Measurements from ENCODE around the gene ASIC3.
"Not testable (repeated sequence)": the region's sequence is repeated elsewhere in the genome, so short reads cannot be mapped to it uniquely, and the experiment has no call there.

Gene ASIC3

GRCh38 chr7:151010307-151011096 is 37.8 kb upstream of the ASIC3 start:
- TF ChIP-seq YY1 (IDR thresholded peaks at IDR 0.05; ENCODE audit: insufficient read depth, insufficient read length) = no peak
- TF ChIP-seq ZNF274 (IDR thresholded peaks at IDR 0.05; ENCODE audit: low read depth, low read length) = no peak
- Histone ChIP-seq H3K36me3 (ENCODE audit: insufficient read depth, insufficient read length, low read length) (peaks cover 12% of the 10 kb centered on the region), H3K4me3 (ENCODE audit: insufficient read length, low read depth) (peak overlapping the region; percentile 73), H3K4me1 (ENCODE audit: insufficient read depth, insufficient read length) (peaks cover 27% of the 10 kb centered on the region), H3K9me3 (ENCODE audit: insufficient read depth, low read length) (no peaks in the 10 kb centered on the region), H3K27me3 (ENCODE audit: insufficient read depth, insufficient read length) (no peaks in the 10 kb centered on the region), H3K9ac (ENCODE audit: insufficient read length, low read depth) (peak overlapping the region; percentile 93)
- no peak for DNase-seq (ENCODE audit: low read depth, low spot score)

DNA sequence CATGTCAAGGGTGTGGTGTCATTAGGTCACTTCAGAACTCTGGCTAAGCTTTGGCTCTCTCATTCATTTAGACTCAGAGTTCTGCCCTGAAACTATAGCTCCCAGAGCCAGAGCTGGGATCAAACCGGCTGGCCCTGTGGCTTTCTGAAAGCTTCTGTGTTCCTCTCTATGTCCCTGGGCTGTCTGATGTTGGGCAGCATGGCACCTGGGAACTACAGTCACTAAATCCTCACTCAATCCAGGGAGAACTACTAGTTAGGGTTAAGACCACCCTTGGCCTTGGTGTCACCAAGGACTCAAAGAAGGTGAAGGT is 37.3 kb upstream of the ASIC3 start:
- Histone ChIP-seq H3K9me3 (ENCODE audit: insufficient read depth, low read length) (no peaks in the 10 kb centered on the region), H3K9ac (ENCODE audit: insufficient read length, low read depth) (peak overlapping the region; percentile 93), H3K36me3 (ENCODE audit: insufficient read depth, insufficient read length, low read length) (peaks cover 12% of the 10 kb centered on the region), H3K4me1 (ENCODE audit: insufficient read depth, insufficient read length) (peaks cover 27% of the 10 kb centered on the region), H3K27me3 (ENCODE audit: insufficient read depth, insufficient read length) (no peaks in the 10 kb centered on the region), H3K4me3 (ENCODE audit: insufficient read length, low read depth) (peak overlapping the region; percentile 73)
- no peak for TF ChIP-seq SUZ12 (IDR thresholded peaks at IDR 0.05; ENCODE audit: extremely low read depth, insufficient read depth, insufficient read length)
- no peak for TF ChIP-seq ZNF274 (IDR thresholded peaks at IDR 0.05; ENCODE audit: low read depth, low read length)
- TF ChIP-seq YY1 (IDR thresholded peaks at IDR 0.05; ENCODE audit: insufficient read depth, insufficient read length) = no peak
- DNase-seq (ENCODE audit: low read depth, low spot score) = no peak

DNA sequence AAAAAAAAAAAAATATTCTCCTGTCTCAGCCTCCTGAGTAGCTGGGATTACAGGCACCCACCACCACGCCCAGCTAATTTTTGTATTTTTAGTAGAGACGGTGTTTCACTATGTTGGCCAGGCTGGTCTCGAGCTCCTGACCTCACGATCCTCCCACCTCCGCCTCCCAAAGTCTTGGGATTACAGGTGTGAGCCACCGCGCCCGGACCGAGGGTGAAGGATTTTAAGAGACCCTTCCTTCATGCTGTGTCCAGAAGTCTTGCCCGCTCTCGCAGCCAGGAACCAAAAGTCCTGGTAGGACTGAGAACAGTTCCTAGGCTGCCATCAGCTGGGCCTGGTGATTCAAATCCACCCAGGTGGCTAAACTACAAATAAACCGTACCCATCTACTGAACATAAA is 36.7 kb upstream of the ASIC3 start:
- H3K9me3 ChIP-seq (ENCODE audit: insufficient read depth, low read length); H3K9ac ChIP-seq (ENCODE audit: insufficient read length, low read depth); H3K27me3 ChIP-seq (ENCODE audit: insufficient read depth, insufficient read length); DNase-seq (ENCODE audit: low read depth, low spot score); H3K4me3 ChIP-seq (ENCODE audit: insufficient read length, low read depth): not testable (repeated sequence)
- peaks cover 27% of the 10 kb centered on the region for H3K4me1 ChIP-seq (ENCODE audit: insufficient read depth, insufficient read length)
- peaks cover 12% of the 10 kb centered on the region for H3K36me3 ChIP-seq (ENCODE audit: insufficient read depth, insufficient read length, low read length)

DNA sequence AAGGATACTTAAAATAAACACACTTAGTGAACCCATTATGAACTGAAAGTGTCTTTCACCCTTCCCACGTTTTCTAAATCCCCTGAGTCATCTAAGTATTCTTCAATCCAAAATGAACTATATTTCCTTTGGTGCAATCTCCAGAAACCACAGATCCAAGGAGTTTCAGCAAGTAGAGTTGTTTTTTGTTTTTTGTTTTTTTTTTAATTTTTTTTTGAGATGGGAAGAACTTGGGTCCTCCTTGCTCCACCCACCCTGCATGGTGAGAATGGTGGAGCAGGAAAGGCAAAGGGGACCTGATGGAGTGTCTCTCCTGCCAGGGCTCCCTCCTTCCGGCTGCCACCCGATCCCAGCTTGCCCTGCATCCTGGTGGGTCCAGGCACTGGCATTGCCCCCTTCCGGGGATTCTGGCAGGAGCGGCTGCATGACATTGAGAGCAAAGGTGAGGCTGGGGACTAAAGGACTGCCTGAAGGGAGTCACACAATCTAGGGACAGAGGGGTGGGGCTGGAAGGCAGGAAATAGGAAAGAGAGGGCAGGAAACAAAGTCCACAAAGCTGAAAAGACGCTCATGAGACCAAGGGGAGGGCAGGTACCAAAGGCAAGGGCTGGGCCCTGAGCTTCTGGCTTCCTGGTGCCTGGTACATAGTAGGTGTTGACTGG is 36.2 kb upstream of the ASIC3 start:
- Histone ChIP-seq H3K27me3 (ENCODE audit: insufficient read depth, insufficient read length) (no peaks in the 10 kb centered on the region), H3K36me3 (ENCODE audit: insufficient read depth, insufficient read length, low read length) (peaks cover 12% of the 10 kb centered on the region), H3K4me3 (ENCODE audit: insufficient read length, low read depth) (no peak overlapping the region), H3K9ac (ENCODE audit: insufficient read length, low read depth) (no peak overlapping the region), H3K4me1 (ENCODE audit: insufficient read depth, insufficient read length) (peaks cover 24% of the 10 kb centered on the region), H3K9me3 (ENCODE audit: insufficient read depth, low read length) (no peaks in the 10 kb centered on the region)
- no peak for DNase-seq (ENCODE audit: low read depth, low spot score)
- TF ChIP-seq ZNF274 (IDR thresholded peaks at IDR 0.05; ENCODE audit: low read depth, low read length) (no peak), YY1 (IDR thresholded peaks at IDR 0.05; ENCODE audit: insufficient read depth, insufficient read length) (no peak), SUZ12 (IDR thresholded peaks at IDR 0.05; ENCODE audit: extremely low read depth, insufficient read depth, insufficient read length) (no peak)

GRCh38 chr7:151012911-151013347 is 35.4 kb upstream of the ASIC3 start:
- H3K27me3 ChIP-seq (ENCODE audit: insufficient read depth, insufficient read length) = peaks cover 3% of the 10 kb centered on the region
- DNase-seq (ENCODE audit: low read depth, low spot score) = no peak
- H3K9ac ChIP-seq (ENCODE audit: insufficient read length, low read depth) = no peak overlapping the region
- TF ChIP-seq ZNF274 (IDR thresholded peaks at IDR 0.05; ENCODE audit: low read depth, low read length) (no peak), SUZ12 (IDR thresholded peaks at IDR 0.05; ENCODE audit: extremely low read depth, insufficient read depth, insufficient read length) (no peak), YY1 (IDR thresholded peaks at IDR 0.05; ENCODE audit: insufficient read depth, insufficient read length) (no peak)
- no peaks in the 10 kb centered on the region for H3K9me3 ChIP-seq (ENCODE audit: insufficient read depth, low read length)
- H3K4me1 ChIP-seq (ENCODE audit: insufficient read depth, insufficient read length) = peaks cover 23% of the 10 kb centered on the region
- peaks cover 12% of the 10 kb centered on the region for H3K36me3 ChIP-seq (ENCODE audit: insufficient read depth, insufficient read length, low read length)
- H3K4me3 ChIP-seq (ENCODE audit: insufficient read length, low read depth) = no peak overlapping the region

DNA sequence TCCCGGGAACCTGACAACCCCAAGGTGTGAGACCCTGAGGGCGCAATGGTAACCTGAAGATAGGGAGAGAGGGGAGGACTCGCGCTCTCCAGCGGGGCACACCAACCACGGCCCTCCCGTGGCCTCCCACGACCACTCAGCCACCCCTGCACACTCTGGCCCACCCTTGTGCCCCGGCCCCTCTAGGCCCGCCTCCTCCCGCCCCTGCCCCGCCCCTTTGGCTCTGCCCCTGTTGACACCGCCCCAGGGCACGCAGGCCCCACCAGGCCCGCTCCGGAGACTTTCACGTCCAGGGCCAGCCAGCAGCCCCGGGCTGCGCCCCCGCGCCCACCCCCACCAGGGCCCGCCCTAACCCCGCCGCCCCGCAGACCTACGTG is 35.0 kb upstream of the ASIC3 start:
- no peaks in the 10 kb centered on the region for H3K9me3 ChIP-seq (ENCODE audit: insufficient read depth, low read length)
- H3K4me3 ChIP-seq (ENCODE audit: insufficient read length, low read depth) = no peak overlapping the region
- H3K36me3 ChIP-seq (ENCODE audit: insufficient read depth, insufficient read length, low read length) = peaks cover 12% of the 10 kb centered on the region
- no peak for TF ChIP-seq SUZ12 (IDR thresholded peaks at IDR 0.05; ENCODE audit: extremely low read depth, insufficient read depth, insufficient read length)
- peaks cover 21% of the 10 kb centered on the region for H3K4me1 ChIP-seq (ENCODE audit: insufficient read depth, insufficient read length)
- H3K9ac ChIP-seq (ENCODE audit: insufficient read length, low read depth) = no peak overlapping the region
- no peak for DNase-seq (ENCODE audit: low read depth, low spot score)
- peaks cover 3% of the 10 kb centered on the region for H3K27me3 ChIP-seq (ENCODE audit: insufficient read depth, insufficient read length)

GRCh38 chr7:151013733-151014497 is 34.4 kb upstream of the ASIC3 start:
- H3K27me3 ChIP-seq (ENCODE audit: insufficient read depth, insufficient read length) = peaks cover 3% of the 10 kb centered on the region
- peaks cover 21% of the 10 kb centered on the region for H3K4me1 ChIP-seq (ENCODE audit: insufficient read depth, insufficient read length)
- TF ChIP-seq ZNF274 (IDR thresholded peaks at IDR 0.05; ENCODE audit: low read depth, low read length) (no peak), SUZ12 (IDR thresholded peaks at IDR 0.05; ENCODE audit: extremely low read depth, insufficient read depth, insufficient read length) (no peak), YY1 (IDR thresholded peaks at IDR 0.05; ENCODE audit: insufficient read depth, insufficient read length) (no peak)
- DNase-seq (ENCODE audit: low read depth, low spot score) = no peak
- peaks cover 12% of the 10 kb centered on the region for H3K36me3 ChIP-seq (ENCODE audit: insufficient read depth, insufficient read length, low read length)
- no peak overlapping the region for H3K9ac ChIP-seq (ENCODE audit: insufficient read length, low read depth)
- no peaks in the 10 kb centered on the region for H3K9me3 ChIP-seq (ENCODE audit: insufficient read depth, low read length)
- H3K4me3 ChIP-seq (ENCODE audit: insufficient read length, low read depth) = no peak overlapping the region

Data from NT2/D1 (cell line).